ENCODE results near the gene SLC41A3.

DNA sequence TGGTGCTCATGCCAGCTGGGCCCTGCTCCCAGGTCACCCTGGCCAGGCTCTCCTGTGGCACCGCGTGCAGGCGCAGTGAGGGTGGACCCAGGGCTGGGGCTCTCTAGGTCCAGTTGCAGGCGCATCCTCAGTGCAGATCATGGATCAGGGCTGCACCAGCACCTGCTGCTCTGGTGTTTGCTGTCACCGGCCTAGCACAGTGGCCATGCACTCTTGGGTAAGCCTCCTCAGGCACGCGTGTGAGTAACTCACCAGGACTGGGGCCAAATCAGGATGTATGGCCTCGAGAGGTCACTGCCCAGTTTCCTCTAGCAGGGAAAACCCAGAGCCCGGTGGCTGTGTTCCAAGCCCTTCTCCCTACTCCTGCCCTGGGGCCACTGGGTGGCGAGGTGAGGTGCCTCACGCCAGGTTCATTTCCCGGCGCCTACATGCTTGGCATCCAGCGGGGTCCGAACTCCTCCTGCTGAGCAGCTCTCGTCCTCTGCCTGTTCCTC, 45.5 kb upstream of the SLC41A3 start:
- TF ChIP-seq CTCF (IDR thresholded peaks at IDR 0.05; ENCODE audit: control extremely low read depth in 1 of 3, insufficient read depth in 1 of 3, low read depth in 1 of 3, low read length in 3 of 3) (no peak), POLR2A (IDR thresholded peaks at IDR 0.05; ENCODE audit: control extremely low read depth in 1 of 2, low read depth in 2 of 2, low read length in 2 of 2) (no peak), EZH2 (IDR thresholded peaks at IDR 0.05; ENCODE audit: low read depth, low read length, severe bottlenecking) (no peak), EP300 (IDR thresholded peaks at IDR 0.05; ENCODE audit: borderline replicate concordance in 1 of 2, low read depth in 2 of 2, low read length in 2 of 2) (no peak), CHD2 (IDR thresholded peaks at IDR 0.05; ENCODE audit: low read length) (no peak), JUND (IDR thresholded peaks at IDR 0.05; ENCODE audit: low read length) (no peak), GTF2F1 (IDR thresholded peaks at IDR 0.05; ENCODE audit: borderline replicate concordance, low read depth, low read length) (no peak)
